HepG2 (cell line): ENCODE measurements around the gene SH3BP2. TPM values are rescaled to one million over a fixed set of nuclear protein-coding genes. Genes with fewer than 3 reads are reported as not detected.
A peak's percentile ranks its signal among the peaks of the same experiment; 100 is the strongest.

Experiments
- ATAC-seq: fragments of 200-7000 bp; cut with Tn5 transposase; 3 replicates; pipeline ENCODE4 v1.9.1; 2020; ENCODE audit warnings: mild to moderate bottlenecking, moderate library complexity
- BruUV-seq: library from RNA; stranded (reverse); fragments of 400-500 nt; replicated peaks from 2 replicates; lab custom pipeline; 2021; lab: Mats Ljungman, UMichigan
- CTCF ChIA-PET: fragments of 300-600 bp; formaldehyde crosslinking; extraction: SDS; loops from one replicate; lab custom pipeline; 2021; ENCODE audit warnings: low total read pairs, inconsistent platforms, low intra/inter-chr PET ratio; lab: Yijun Ruan, JAX
- POLR2A ChIA-PET: fragments of 350-600 bp; sonication (Branson Sonifier 250); formaldehyde crosslinking; loops from one replicate; lab custom pipeline; 2020; ENCODE audit warnings: antibody characterized with exemption, inconsistent platforms; lab: Yijun Ruan, JAX
- DNase-seq: peaks from one replicate; pipeline ENCODE4 v3.0.0-alpha.2; 2015; ENCODE audit warnings: low spot score
- FAIRE-seq: peaks from 3 replicates; lab custom pipeline; 2011; peaks lifted over from hg19 to GRCh38; lab: Jason Lieb, UNC
- H2AFZ ChIP-seq: one replicate; pipeline ENCODE4 v1.6.1; 2011; ENCODE audit warnings: low read length, inconsistent platforms
- H3K27ac ChIP-seq: fragments of 300-600 bp; 3 replicates; pipeline ENCODE4 v1.8.0; 2011; ENCODE audit warnings: mixed run types, mild to moderate bottlenecking, mixed read lengths, low read length, inconsistent platforms; ENCODE audit not compliant: insufficient read depth; ENCODE audit errors: extremely low read length
- H3K27me3 ChIP-seq, 2 experiments: fragments of 200-600 bp in 1 of 2; 2 replicates in 1 of 2; 3 replicates in 1 of 2; pipeline versions ENCODE4 v1.6.0 to v1.8.0; 2011; ENCODE audit warnings: low read length in 2 of 2, mild to moderate bottlenecking in 2 of 2, moderate library complexity in 2 of 2, inconsistent platforms in 1 of 2; ENCODE audit not compliant: insufficient read depth in 2 of 2, control insufficient read depth in 1 of 2
- H3K36me3 ChIP-seq, 2 experiments: fragments of 200-600 bp in 1 of 2; replicated peaks in 1 of 2; 2 replicates in 1 of 2; 3 replicates in 1 of 2; pipeline versions ENCODE4 v1.5.1 to v1.8.0; 2011; ENCODE audit warnings: low read length in 2 of 2, inconsistent platforms in 1 of 2; ENCODE audit not compliant: insufficient read depth in 2 of 2, control insufficient read depth in 1 of 2
- H3K4me1 ChIP-seq: 2 replicates; pipeline ENCODE4 v1.5.1; 2012; ENCODE audit warnings: low read length, inconsistent platforms; ENCODE audit not compliant: insufficient read depth
- H3K4me2 ChIP-seq: 2 replicates; pipeline ENCODE4 v1.6.0; 2011; ENCODE audit warnings: low read depth, low read length, inconsistent platforms
- H3K4me3 ChIP-seq, 3 experiments: fragments of 200-600 bp in 1 of 3; sonication (generic), shearing (Covaris generic) in 1 of 3; replicated peaks in 1 of 3; 2 replicates each; pipeline ENCODE4 v1.5.1; 2011 to 2016; ENCODE audit warnings: low read length in 3 of 3, inconsistent platforms in 2 of 3, low read depth in 2 of 3, mild to moderate bottlenecking in 2 of 3, control low read depth in 1 of 3, mixed read lengths in 1 of 3; ENCODE audit not compliant: insufficient read depth in 1 of 3
- H3K79me2 ChIP-seq: one replicate; pipeline ENCODE4 v1.6.1; 2011; ENCODE audit warnings: low read length, inconsistent platforms; ENCODE audit not compliant: insufficient read depth
- H3K9ac ChIP-seq: 2 replicates; pipeline ENCODE4 v1.6.0; 2011; ENCODE audit warnings: mild to moderate bottlenecking, low read depth, low read length, inconsistent platforms; ENCODE audit not compliant: insufficient read depth
- H3K9me3 ChIP-seq: 2 replicates; pipeline ENCODE4 v1.5.1; 2012; ENCODE audit warnings: mild to moderate bottlenecking, low read length
- H4K20me1 ChIP-seq: 2 replicates; pipeline ENCODE4 v1.6.0; 2011; ENCODE audit warnings: inconsistent platforms, mild to moderate bottlenecking, low read length, moderate library complexity; ENCODE audit not compliant: insufficient read depth
- CREBL2 ChIP-seq: sonication (generic); formaldehyde crosslinking; IDR thresholded peaks from 2 replicates; pipeline ENCODE4 v1.8.1; 2023; ENCODE audit warnings: missing genetic modification reagents, mild to moderate bottlenecking, borderline replicate concordance
- IKZF4 ChIP-seq: sonication (generic); formaldehyde crosslinking; IDR thresholded peaks from 2 replicates; pipeline ENCODE4 v1.5.1; 2020; ENCODE audit warnings: borderline replicate concordance, mild to moderate bottlenecking, low read depth, missing genetic modification reagents; ENCODE audit errors: not compliant biosample characterization
- NFKBIZ ChIP-seq: IDR thresholded peaks from 2 replicates; pipeline ENCODE4 v1.6.1; 2018; ENCODE audit warnings: missing genetic modification reagents, missing compliant biosample characterization
- POGK ChIP-seq: sonication (generic); formaldehyde crosslinking; conservative IDR thresholded peaks from 2 replicates; pipeline ENCODE4 v1.8.0; 2022; ENCODE audit warnings: mild to moderate bottlenecking, moderate library complexity, missing genetic modification reagents
- SMARCC2 ChIP-seq: fragments of 450-650 bp; IDR thresholded peaks from 2 replicates; pipeline ENCODE4 v1.6.1; 2017; ENCODE audit warnings: antibody characterized with exemption, mild to moderate bottlenecking
- SRSF9 ChIP-seq: fragments of 200-400 bp; formaldehyde crosslinking; IDR thresholded peaks from 2 replicates; pipeline ENCODE4 v1.6.1; 2018; ENCODE audit warnings: borderline replicate concordance, mild to moderate bottlenecking, low read depth, low read length; ENCODE audit not compliant: insufficient read depth, poor library complexity, severe bottlenecking
- ZFYVE20 ChIP-seq: sonication (generic); formaldehyde crosslinking; IDR thresholded peaks from 2 replicates; pipeline ENCODE4 v1.8.0; 2023; ENCODE audit warnings: low read depth, mild to moderate bottlenecking, moderate library complexity, missing genetic modification reagents, borderline replicate concordance
- ZNF407 ChIP-seq: sonication (generic); formaldehyde crosslinking; IDR thresholded peaks from one replicate; pipeline ENCODE4 v1.5.1; 2020; ENCODE audit warnings: mild to moderate bottlenecking, missing genetic modification reagents; ENCODE audit errors: not compliant biosample characterization
- ZNF709 ChIP-seq: sonication (generic); formaldehyde crosslinking; IDR thresholded peaks from 2 replicates; pipeline ENCODE4 v1.5.0; 2020; ENCODE audit warnings: mild to moderate bottlenecking, missing genetic modification reagents
- ZSCAN21 ChIP-seq: sonication (generic); formaldehyde crosslinking; IDR thresholded peaks from 2 replicates; pipeline ENCODE4 v1.8.0; 2022; ENCODE audit warnings: mild to moderate bottlenecking, missing genetic modification reagents, moderate library complexity, borderline replicate concordance
- WGBS: methylation state at CpG from one replicate; pipeline ENCODE4 v1.1.6; 2017; ENCODE audit warnings: low lambda C conversion rate; 5-methylcytosine and 5-hydroxymethylcytosine counted together
- in situ Hi-C: cut with HindIII; loops from 2 replicates; pipeline ENCODE4 v1.10.0; 2017; ENCODE audit warnings: low pct_unique_long_range_greater_than_20kb; ENCODE audit not compliant: extremely low pct_ligation_motif_present
- intact Hi-C: fragments of 100-400 bp; cut with micrococcal nuclease; formaldehyde crosslinking; loops from one replicate; pipeline ENCODE4 v1.10.0; 2022; ENCODE audit not compliant: unreplicated experiment
- polyA plus RNA-seq, 8 experiments: library from polyadenylated mRNA; depleted of rRNA in 3 of 8; stranded (reverse) in 7 of 8; unstranded in 1 of 8; fragments of >200 nt; fragmentation: Illumina TruSeq in 4 of 8; extraction: Trizol in 4 of 8; gene quantifications; 2 replicates each; pipeline versions ENCODE4 v1.2.1 to v1.2.3, GENCODE V29; 2011 to 2016; ENCODE audit warnings: low read depth in 4 of 8, missing spikeins in 1 of 8, mixed read lengths in 1 of 8; ENCODE audit not compliant: insufficient read depth in 1 of 8
- total RNA-seq, 5 experiments: library from RNA; depleted of rRNA; stranded (reverse); fragments of >200 nt; fragmentation: Illumina TruSeq; extraction: Trizol; gene quantifications; 2 replicates each; pipeline ENCODE4 v1.2.3, GENCODE V29; 2016; ENCODE audit warnings: low read depth in 1 of 5

SH3BP2 gene
- total and polyA plus RNA-seq, 2 of the 13 experiments (the other 11 are each of a cell fraction or from before 2014, with no cell fraction given), result 16.9 to 34.5 TPM

- Histone ChIP-seq H3K27me3 (no peaks in the 10 kb centered on the region), H3K4me3 (no peak overlapping the region), H3K9me3 (no peaks in the 10 kb centered on the region), H3K4me1 (peaks cover 98% of the 10 kb centered on the region), H3K9ac (no peak overlapping the region), H3K79me2 (peaks cover 95% of the 10 kb centered on the region), H3K27ac (peak overlapping the region; percentile 63), H3K4me2 (no peak overlapping the region), H3K36me3 (peaks cover 0 to 5% of the 10 kb centered on the region in 2 experiments; a peak in 1 of 5 replicates), H2AFZ (no peak overlapping the region), H4K20me1 (peaks cover 31% of the 10 kb centered on the region)
- intact Hi-C loops (no loop called here), in situ Hi-C loops (no loop called here)
- ChIA-PET CTCF (no interaction called here), POLR2A (no interaction called here)
- 91% methylated on average over 3 of the region's 3 CpGs for WGBS
- FAIRE-seq (no peak), DNase-seq (no peak), ATAC-seq (no peak)
- no TSS peak for BruUV-seq
- TF ChIP-seq ZNF407 (CRISPR knock-in tag) (no peak), SMARCC2 (no peak), ZFYVE20 (CRISPR knock-in tag) (no peak), CREBL2 (CRISPR knock-in tag) (no peak), IKZF4 (CRISPR knock-in tag) (no peak), POGK (CRISPR knock-in tag) (no peak), ZSCAN21 (CRISPR knock-in tag) (no peak), NFKBIZ (CRISPR knock-in tag) (no peak), ZNF709 (no peak), SRSF9 (no peak)
These were observed 66.6 kb downstream of the SH3BP2 start for GRCh38 chr4:2859514-2859913.
